Thoracic aorta (tissue), 2 donors: ENCODE measurements around the gene FLAD1. TPM values are rescaled to one million over a fixed set of nuclear protein-coding genes. Genes with fewer than 3 reads are reported as not detected.
A peak's percentile ranks its signal among the peaks of the same experiment; 100 is the strongest.

Experiments used
- ATAC-seq: fragments of 150-250 bp; one replicate; pipeline ENCODE4 v1.8.0; 2017; ENCODE audit warnings: low read depth; ENCODE audit not compliant: insufficient number of reproducible peaks, low FRiP score
- DNase-seq: peaks from one replicate; pipeline ENCODE4 v3.0.0-alpha.2; 2020; ENCODE audit warnings: low spot score
- H3K27ac ChIP-seq, 2 donors: fragments of 200-600 bp; sonication (generic); 1 replicate in 1 of 2; 2 replicates in 1 of 2; pipeline ENCODE4 v1.5.1; 2016; ENCODE audit warnings: mild to moderate bottlenecking in 2 of 2, moderate library complexity in 2 of 2
- H3K27me3 ChIP-seq: fragments of 200-600 bp; sonication (generic); replicated peaks from 2 replicates; pipeline ENCODE4 v1.6.0; 2016; ENCODE audit warnings: mild to moderate bottlenecking; ENCODE audit not compliant: insufficient read depth
- H3K36me3 ChIP-seq: fragments of 200-600 bp; sonication (generic); one replicate; pipeline ENCODE4 v1.5.1; 2016
- H3K4me1 ChIP-seq, 2 donors: fragments of 200-600 bp; sonication (generic); 1 replicate in 1 of 2; 2 replicates in 1 of 2; pipeline versions ENCODE4 v1.5.1 to v1.6.0; 2016; ENCODE audit warnings: low read depth in 2 of 2, mild to moderate bottlenecking in 1 of 2; ENCODE audit not compliant: control insufficient read depth in 1 of 2
- H3K4me3 ChIP-seq: fragments of 200-600 bp; sonication (generic); 2 replicates; pipeline ENCODE4 v1.5.1; 2016; ENCODE audit warnings: mild to moderate bottlenecking
- H3K9me3 ChIP-seq: fragments of 200-600 bp; sonication (generic); 2 replicates; pipeline ENCODE4 v1.5.1; 2016
- CTCF ChIP-seq: fragments of 200-600 bp; sonication (generic); IDR thresholded peaks from one replicate; pipeline ENCODE4 v1.5.1; 2019; ENCODE audit warnings: antibody characterized with exemption
- total RNA-seq, 2 donors: library from RNA; depleted of rRNA; stranded (reverse); fragments of >200 nt; gene quantifications; one replicate each; pipeline versions ENCODE4 v1.1.0 to v1.2.3, GENCODE V29; 2016

Gene FLAD1
- total RNA-seq, 2 donors from 2014 or later = 23.8 to 27.2 TPM

- no peaks in the 10 kb centered on the region for H3K27me3 ChIP-seq
- no peak for ATAC-seq
- DNase-seq = no peak
- H3K36me3 ChIP-seq = no peaks in the 10 kb centered on the region
- H3K9me3 ChIP-seq = no peaks in the 10 kb centered on the region
- TF ChIP-seq CTCF = no peak
- no peak overlapping the region for H3K4me3 ChIP-seq
- no peak overlapping the region for H3K27ac ChIP-seq
- H3K4me1 ChIP-seq = peaks cover 27 to 28% of the 10 kb centered on the region in 2 donors
Observed at GRCh38 chr1:155015527-155016230, 32.5 kb downstream of the FLAD1 start.

GRCh38 chr1:155016231-155016831 lies 33.2 kb downstream of the FLAD1 start:
- Histone ChIP-seq H3K9me3 (no peaks in the 10 kb centered on the region), H3K4me1 (peaks cover 22% of the 10 kb centered on the region in 2 donors), H3K27ac (peak overlapping the region; percentile 61 to 95), H3K36me3 (no peaks in the 10 kb centered on the region), H3K27me3 (no peaks in the 10 kb centered on the region), H3K4me3 (no peak overlapping the region)
- TF ChIP-seq CTCF = no peak
- ATAC-seq = no peak
- no peak for DNase-seq

- DNase-seq (peak; percentile 70), ATAC-seq (peak; percentile 87)
- Histone ChIP-seq H3K4me1 (peaks cover 12 to 13% of the 10 kb centered on the region in 2 donors), H3K27me3 (no peaks in the 10 kb centered on the region), H3K4me3 (peak overlapping the region; percentile 80), H3K36me3 (no peaks in the 10 kb centered on the region), H3K9me3 (no peaks in the 10 kb centered on the region), H3K27ac (peak overlapping the region; percentile 61 to 95)
- peak; percentile 98 for TF ChIP-seq CTCF
Observed at GRCh38 chr1:155017041-155017945, 34.1 kb downstream of the FLAD1 start.

- Histone ChIP-seq H3K27ac (peak overlapping the region in 1 of 2 donors; percentile 95), H3K9me3 (no peaks in the 10 kb centered on the region), H3K27me3 (no peaks in the 10 kb centered on the region), H3K4me3 (peak overlapping the region; percentile 80), H3K36me3 (no peaks in the 10 kb centered on the region), H3K4me1 (peaks cover 8 to 10% of the 10 kb centered on the region in 2 donors)
- no peak for TF ChIP-seq CTCF
- ATAC-seq = peak; percentile 31
- DNase-seq = no peak
Observed at GRCh38 chr1:155017946-155018316, 34.8 kb downstream of the FLAD1 start.
